ELF-1 (cell line): ENCODE data around the gene PTOV1.
A peak's percentile ranks its signal among the peaks of the same experiment; 100 is the strongest.
"Not testable (repeated sequence)": the region's sequence is repeated elsewhere in the genome, so short reads cannot be mapped to it uniquely, and the experiment has no call there.

Experiments
- DNase-seq: peaks from one replicate; pipeline ENCODE4 v3.0.0-alpha.2; 2016; ENCODE audit warnings: low read depth, low spot score

Gene PTOV1

DNA sequence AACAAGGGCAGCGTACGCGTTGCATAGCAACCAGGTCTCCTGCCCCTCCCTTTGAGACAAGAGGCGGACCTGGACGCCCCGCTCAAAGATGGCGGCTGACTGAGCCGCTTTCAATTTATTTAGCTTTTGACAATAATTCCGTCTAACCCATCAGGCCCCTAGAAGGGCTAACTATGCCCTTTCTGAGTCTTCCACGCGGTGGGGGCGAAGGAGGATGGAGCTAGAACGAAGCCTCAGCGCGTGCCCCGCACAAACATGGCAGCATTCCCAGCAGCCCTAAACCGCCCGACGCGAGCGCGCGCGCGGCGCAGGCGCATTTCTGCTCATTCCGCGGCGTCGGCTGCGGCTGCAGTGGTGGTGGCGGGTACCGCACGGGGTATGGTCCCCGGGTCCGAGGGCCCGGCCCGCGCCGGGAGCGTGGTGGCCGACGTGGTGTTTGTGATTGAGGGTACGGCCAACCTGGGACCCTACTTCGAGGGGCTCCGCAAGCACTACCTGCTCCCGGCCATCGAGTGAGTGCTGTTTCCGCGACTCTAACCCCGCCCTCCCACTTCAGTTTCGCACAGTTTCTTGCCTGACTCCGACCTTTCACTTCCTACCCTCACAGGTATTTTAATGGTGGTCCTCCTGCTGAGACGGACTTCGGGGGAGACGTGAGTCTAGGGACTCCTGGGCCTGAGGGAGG is 32.9 kb upstream of the PTOV1 start, which contains the start of gene MED25:
Gene MED25, plus strand, starts transcription at position 326 of the 685 bp plus-strand sequence. Its CDS starts 53 bp downstream, at position 379.
- peak; percentile 96 for DNase-seq

DNA sequence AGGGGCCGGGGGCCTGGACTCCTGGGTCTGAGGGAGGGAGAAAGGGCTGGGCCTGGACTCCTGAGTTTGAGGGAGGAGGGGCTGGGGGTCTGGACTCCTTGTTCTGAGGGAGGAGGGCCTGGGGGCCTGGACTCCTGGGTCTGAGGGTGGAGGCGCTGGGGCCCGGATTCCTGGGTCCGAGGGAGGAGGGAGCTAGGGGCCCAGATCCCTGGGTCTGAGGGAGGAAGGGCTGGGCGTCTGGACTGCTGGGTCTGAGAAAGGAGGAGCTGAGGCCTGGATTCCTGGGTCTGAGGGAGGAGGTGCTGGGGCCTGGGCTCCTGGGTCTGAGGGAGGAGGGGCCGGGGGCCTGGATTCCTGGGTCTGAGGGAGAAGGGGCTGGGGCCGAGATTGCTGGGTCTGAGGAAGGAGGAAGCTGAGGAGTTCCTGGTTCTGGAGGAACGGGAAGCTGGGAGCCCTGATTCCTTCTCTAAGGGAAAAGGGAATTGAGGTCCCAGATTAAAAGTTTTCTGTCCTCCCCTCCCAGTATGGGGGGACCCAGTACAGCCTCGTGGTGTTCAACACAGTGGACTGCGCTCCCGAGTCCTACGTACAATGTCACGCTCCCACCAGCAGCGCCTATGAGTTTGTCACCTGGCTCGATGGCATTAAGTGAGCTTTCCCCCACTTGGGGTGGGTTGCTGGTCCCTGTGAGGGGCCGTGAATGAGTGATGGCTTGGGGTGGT is 32.1 kb upstream of the PTOV1 start:
- peak; percentile 29 for DNase-seq

DNA sequence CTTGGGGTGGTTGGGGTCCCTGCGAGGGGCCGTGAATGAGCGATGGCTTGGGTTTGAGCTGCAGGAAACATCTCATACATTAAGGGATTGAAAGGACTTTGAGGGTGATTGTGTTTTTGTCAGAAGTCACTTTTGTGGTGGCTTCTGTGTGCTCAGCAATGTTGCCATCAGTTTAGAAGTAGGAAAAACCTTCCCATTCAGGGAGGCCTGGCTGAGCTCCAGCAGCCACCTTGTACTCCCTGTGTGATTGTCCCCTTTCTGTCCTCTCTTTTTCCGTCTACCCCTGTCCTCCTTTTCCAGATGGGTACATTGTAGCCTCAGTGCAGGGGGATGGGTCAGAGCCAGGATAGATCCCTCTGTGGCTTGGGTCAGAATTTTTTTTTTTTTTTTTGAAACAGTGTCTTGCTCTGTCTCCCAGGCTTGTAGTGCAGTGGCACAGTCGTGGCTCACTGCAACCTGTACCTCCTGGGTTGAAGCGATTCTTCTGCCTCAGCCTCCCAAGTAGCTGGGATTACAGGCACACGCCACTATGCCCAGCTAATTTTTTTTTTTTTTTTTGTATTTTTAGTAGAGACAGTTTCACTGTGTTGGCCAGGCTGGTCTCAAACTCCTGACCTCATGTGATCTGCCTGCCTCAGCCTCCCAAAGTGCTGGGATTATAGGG is 31.4 kb upstream of the PTOV1 start:
- not testable (repeated sequence) for DNase-seq

DNA sequence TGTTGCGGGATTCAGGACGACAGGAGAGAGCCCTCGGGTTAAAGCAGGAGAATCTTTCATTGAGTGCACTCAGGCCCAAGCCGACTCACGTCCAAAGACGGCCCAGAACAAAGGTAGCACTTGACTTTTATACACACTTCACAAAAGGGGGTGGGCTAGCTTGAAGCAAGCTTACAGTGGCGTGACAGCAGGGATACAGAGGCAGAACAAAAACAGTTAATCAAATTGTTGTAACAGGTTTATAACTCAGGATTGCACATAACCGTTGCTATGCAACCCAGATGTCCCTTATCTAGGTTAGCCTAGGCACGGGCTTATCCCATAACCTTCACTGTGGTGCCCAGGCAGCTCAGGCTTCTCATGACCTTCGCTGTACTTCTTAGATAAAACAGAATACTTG is 30.8 kb upstream of the PTOV1 start:
- no peak for DNase-seq

DNA sequence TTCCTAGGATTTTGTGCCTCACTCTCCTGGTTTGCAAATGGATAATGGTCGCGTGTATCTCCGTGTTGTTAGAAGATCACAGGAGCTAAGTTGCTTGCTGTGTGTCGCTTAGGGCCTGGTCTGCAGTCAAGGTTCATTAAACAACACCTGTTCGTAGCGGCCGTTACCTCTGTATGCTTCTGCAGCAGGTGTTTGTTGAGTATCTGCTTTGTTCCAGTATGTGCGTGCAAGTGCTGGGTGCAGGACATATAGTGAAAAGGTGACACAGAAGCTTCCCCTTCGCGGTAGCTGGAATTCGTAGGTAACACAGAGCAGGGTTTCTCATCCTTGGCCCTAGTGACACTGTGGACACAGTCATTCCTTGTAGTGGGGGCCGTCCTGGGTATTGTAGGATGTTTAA is 27.5 kb upstream of the PTOV1 start:
- no peak for DNase-seq

DNA sequence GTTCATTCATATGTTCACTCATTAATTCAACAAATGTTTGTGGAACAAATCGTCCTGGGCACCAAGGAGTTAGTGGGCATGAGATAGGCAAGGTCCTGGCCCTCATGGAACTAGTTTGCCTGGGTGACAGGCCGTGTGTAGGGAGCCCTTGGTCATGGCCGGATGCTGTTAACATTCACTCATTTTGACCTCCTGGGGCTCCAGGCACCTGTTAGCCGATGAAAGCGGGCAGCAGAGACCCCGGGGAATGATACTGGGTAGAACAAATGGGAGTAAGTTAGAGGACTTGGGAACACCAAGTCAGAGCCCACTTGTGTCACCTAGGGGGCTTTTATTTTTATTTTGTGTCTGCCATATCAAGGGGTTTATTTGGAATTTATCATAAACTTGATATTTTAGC is 26.3 kb upstream of the PTOV1 start:
- no peak for DNase-seq

DNA sequence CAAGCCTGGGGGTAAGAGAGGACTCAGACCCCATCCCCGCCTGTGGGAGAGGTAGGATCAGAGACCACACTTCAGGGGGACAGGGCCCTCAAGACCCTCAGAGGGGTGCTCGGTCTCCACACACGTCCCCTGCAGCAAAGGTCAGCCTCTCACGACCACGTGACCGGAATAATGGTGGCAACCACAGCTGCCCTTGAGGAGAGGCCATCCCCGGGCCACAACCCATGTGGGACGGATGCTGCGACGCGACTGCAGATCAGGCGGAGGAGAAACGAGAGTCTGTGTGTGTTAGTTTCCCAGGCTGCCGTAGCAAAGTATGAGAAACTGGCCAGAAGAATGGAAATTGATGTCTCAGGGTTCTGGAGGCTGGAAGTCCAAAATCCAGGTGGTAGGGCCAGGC is 23.9 kb upstream of the PTOV1 start:
- no peak for DNase-seq

DNA sequence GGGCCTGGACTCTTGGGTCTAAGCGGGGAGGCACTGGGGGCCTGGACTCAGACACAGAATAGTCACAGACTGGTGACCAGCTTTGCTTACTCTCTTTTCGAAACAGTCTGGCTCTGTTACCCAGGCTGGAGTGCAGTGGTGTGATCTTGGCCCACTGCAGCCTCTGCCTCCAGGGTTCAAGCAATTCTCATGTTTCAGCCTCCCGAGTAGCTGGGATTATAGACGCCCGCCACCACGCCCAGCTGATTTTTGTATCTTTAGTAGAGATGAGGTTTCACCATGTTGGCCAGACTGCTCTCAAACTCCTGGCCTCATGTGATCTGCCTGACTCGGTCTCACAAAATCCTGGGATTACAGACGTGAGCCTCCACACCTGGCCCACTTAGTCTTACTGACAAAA is 21.8 kb upstream of the PTOV1 start:
- DNase-seq = no peak

DNA sequence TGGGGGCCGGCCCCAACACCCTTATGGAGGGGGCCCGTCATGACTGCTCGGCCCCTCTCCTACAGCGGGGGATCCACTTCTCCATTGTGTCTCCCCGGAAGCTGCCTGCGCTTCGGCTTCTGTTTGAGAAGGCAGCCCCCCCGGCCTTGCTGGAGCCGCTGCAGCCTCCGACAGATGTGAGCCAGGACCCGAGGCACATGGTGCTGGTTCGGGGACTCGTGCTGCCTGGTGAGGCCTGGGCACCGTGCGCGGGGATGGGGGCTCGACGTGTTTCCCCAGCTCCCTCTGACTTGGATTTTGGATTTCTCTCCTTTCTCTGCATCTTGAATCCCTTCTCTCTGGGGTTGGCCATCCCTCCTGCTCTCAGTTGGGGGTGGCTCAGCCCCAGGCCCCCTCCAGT is 21.2 kb upstream of the PTOV1 start:
- DNase-seq = no peak

DNA sequence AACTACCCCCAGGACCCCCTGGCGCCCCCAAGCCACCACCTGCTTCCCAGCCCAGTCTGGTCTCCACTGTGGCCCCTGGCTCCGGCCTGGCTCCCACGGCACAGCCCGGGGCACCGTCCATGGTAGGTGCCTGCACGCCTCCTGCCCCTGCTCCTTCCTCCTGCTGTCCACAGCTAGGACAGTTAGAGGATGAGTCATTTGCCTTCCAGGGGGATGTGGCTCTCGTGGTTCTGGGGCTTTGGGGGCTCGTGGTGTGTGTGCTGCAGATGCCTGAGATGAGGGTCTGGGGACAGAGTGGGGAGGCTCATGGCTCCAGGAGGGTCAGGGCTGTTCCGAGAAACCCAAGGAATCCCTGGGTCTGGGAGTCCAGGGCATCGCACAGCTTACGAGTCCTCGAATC is 20.2 kb upstream of the PTOV1 start:
- no peak for DNase-seq

DNA sequence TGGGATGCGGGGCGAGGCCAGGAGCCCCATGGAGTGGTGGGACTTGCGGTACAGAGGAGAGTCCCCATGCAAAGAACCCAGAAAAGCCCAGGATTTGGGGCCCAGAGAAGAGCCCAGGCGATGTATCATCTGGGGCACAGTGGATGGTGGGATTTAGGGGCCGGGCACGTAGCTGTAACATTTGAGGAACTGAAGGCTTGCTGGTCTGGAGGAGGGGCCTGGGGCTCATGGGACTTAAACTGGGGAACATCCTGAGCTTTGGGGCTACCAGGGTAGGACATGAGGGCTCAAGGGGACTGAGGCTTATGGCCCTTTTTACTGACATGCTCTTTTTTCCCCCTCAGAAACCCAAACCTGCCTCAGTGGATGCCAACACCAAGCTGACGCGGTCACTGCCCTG is 19.4 kb upstream of the PTOV1 start:
- DNase-seq = no peak

DNA sequence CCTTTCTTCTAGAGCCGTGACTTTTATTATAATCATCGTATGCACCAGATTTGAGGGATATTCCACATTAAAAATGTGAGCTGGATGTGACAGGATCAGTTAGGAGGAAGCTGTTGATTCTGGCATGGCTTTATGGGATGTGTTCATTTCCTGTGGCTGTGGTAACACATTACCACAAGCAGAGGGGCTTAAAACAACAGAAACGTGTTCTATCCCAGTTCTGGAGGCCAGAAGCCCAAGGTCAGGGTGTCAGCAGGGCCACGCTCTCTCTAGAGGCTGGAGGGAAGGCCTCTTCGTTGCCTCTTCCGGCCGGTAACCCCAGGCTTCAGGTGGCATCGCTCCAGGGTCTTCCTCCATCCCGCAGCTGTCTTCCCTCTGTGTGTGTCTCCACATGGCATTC is 18.4 kb upstream of the PTOV1 start:
- no peak for DNase-seq

DNA sequence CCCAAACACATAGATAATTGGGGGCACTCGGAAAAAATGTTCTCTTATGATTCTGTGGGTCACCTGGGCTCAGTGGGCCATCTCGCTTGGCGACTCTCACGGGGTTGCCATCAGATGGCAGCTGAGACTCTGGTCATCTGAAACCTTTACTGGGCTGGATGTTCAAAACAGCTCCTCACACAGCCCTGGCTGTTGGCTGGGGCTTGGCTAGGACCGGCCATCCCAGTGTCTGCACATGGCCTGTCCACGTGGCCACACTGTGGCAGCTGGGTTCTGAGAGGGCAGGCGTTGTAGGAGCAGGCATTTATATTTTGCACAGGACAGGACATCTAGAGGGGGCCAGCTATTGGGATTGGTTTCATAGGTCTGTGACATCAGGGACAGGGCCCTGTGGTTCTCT is 17.4 kb upstream of the PTOV1 start:
- no peak for DNase-seq

DNA sequence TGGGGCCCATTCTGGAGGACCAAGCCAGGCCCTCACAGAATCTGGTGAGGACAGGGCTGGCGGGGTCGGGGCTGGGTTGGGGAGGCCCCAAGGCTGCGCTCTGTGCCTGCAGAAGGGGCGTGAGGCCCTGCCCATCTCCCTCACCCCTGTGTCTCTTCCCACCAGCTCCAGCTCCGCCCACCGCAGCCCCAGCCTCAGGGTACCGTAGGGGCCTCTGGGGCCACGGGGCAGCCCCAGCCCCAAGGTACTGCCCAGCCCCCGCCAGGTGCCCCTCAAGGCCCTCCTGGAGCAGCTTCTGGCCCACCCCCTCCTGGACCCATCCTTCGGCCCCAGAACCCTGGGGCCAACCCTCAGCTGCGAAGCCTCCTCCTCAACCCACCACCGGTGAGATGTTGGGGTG is 15.4 kb upstream of the PTOV1 start:
- DNase-seq = no peak

DNA sequence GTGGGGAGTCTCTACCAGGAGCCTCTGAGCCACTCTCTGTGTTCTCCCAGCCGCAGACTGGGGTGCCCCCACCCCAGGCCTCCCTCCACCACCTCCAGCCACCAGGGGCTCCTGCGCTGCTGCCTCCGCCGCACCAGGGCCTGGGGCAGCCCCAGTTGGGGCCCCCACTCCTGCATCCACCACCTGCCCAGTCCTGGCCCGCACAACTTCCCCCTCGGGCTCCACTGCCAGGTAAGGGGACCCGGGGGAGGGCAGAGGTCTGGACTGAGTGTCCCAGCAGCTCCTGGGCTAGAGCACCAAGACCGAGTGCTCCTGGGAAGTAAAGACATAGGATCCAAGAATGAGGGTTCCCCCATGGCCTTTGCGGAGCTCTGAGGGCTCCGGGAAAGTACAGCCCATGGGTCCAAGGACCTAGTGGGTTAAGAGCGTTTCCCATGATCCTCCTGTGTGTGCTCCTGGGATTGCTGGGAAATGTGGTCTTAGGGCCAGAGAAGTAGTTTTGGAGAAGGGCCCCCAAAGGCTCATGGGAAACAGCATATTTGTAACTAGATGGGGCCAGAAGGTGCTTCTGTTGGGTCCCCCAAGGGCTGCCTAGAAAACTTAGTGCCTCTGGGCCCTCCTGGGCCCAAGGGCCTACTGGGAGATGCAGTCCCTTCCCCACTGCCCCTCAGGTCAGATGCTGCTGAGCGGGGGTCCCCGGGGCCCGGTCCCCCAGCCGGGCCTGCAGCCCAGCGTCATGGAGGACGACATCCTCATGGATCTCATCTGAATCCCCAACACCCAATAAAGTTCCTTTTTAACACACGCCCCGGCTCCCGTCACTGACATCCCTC is 14.6 kb upstream of the PTOV1 start:
- DNase-seq = no peak

DNA sequence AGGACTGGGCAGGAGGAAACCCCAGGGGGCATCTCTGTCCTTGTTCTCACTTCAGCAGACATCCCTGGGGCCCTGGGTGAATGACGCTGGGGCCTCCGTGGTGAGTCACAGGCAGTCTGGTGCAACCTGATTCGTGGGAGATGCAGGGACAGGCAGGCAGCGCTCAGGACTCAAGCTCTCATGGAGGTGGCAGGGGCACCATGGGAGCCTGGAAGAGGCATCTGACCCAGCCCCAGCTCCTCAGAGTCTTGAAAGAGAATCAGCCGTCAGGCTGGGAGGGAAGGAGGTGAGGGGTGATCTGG is 14.0 kb upstream of the PTOV1 start:
- no peak for DNase-seq

DNA sequence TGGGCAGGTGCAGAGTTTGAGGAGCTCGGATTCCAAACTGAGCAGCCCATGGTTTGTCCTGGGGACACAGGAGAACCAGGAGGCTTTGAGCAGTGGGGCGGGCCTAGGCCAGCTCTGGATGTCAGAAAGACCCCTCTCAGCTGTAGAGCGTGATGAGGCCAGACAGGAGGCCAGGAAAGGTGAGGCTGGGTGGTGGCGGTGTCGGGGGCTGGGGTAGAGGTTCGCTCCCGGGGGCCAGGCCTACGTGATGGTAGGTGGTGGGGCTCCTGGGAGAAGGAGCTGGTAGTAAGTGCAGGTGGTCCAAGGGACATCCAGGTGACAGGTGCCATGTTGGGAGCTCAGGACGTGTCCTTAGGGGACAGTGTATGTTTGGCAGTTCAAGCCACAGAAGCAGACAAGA is 13.5 kb upstream of the PTOV1 start:
- DNase-seq = no peak

DNA sequence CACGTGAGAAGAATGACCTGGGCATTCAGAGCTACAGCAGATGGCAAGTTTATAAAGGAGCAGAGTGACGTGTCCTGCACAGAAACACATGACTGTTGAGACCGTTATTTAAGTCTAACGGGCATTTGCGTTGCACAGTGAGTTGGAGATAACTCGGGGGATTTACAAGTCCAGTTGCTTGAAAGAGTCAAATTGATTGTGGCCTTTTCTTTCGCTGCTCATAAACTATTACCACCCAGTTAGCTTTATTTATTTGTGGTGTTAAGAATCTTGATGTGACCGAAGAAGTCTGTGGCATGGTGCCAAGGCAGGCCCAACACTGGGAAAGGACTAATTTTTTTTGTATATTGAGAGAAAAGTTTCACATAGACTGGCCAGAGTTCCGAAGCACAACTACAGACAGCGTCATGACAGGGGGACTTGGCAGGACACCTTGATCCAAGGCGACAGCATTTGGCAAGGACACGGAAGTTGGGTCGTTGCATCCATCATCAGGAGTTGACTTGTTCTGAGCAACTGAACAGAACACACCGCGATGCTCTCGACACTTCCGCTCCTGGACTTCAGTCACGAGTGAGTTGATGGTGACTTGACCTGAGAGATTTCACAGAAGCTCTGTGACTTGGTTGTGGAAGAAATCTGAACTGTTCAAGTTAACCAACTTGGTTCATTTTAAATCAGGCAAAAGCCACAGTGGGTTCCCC is 11.9 kb upstream of the PTOV1 start:
- DNase-seq = no peak

DNA sequence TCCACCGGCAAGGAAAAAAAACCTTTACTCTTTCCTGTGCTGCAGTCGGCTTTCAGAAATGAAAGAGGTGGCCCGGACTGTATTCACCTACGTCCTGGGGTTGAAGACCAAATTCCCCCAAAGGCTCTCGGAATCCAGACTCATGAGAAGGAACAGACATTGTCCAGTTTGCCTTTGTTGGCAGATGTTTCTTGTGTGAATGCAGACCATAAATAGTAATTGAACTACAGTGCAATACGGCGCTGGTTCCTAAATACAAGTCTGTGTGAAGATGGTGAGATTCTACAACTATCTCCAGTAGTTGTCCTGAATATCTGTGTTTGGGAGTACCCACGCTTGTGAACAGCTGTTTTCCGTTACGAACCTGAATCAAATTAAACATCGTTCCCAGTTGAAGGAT is 11.2 kb upstream of the PTOV1 start:
- DNase-seq = no peak

DNA sequence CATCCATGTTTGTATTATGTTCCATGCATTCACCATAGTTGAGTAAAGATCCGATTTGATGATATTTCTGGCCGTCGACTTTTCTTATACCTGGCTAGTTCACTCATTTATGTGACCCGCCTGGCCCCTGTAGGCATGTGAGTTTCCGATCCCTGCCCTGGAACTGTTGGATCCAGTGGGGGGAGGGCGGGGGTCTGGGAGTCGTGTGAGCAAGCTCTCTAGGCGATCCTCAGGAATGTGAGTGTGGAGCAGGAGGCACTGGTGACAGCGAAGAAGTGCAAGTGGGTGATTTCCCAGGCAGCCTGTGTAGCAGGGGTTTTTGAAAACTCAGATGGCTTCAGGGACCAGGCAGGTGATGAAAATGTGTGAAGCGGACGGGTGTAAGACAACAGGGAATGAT is 10.6 kb upstream of the PTOV1 start:
- DNase-seq = no peak

DNA sequence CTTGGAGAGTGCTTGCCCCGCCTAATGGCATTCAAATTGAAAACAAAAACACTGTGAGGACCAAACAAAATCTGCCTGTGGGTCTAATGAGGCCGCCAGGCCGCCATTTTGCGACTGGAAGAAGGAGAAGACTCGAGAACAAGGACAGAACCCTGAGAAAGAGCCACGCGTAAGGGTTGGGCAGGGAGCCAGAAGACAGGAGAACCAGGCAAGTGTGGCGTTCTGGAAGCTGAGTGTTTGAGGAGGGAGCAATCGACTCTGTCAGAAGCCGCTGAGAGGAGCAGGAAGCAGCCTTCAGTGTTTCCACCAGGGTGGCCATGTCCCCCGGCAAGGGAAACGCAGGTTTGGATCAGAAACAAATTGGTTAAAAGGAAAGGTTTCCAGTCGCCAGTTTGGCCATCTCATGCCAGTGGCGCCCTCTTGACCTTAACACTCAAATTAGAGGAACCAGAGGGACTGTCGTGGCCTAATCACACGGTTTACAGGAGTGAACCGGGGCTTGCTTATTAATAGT is 10.2 kb upstream of the PTOV1 start:
- no peak for DNase-seq
